ENCODE data around the gene NEURL1B. TPM values are rescaled to one million over a fixed set of nuclear protein-coding genes. Genes with fewer than 3 reads are reported as not detected.

The NEURL1B gene
- polyA plus RNA-seq, 1 donor (not counting 4 experiments of a cell fraction or from before 2014, with no cell fraction given): 0.43 TPM

GRCh38 chr5:172626031-172626581, 15.0 kb upstream of the NEURL1B start:
- no peak for TF ChIP-seq CTCF (optimal IDR thresholded peaks at IDR 0.05 in 1 of 3, IDR thresholded peaks at IDR 0.05 in 1 of 3, conservative IDR thresholded peaks at IDR 0.05 in 1 of 3; ENCODE audit: extremely low read depth in 1 of 3, insufficient read depth in 2 of 3, low read length in 3 of 3)
- TF ChIP-seq EZH2 (IDR thresholded peaks at IDR 0.05; ENCODE audit: low read length): no peak
- H3K27me3 ChIP-seq (ENCODE audit: control insufficient read depth, extremely low read depth, insufficient read depth, low read length): peaks cover 4% of the 10 kb centered on the region

GRCh38 chr5:172630082-172630481, 11.0 kb upstream of the NEURL1B start:
- no peaks in the 10 kb centered on the region for H3K9me3 ChIP-seq (ENCODE audit: control insufficient read depth, low read depth, low read length)
- no peaks in the 10 kb centered on the region for H3K9me1 ChIP-seq (ENCODE audit: control insufficient read depth, extremely low read depth, insufficient read depth, low read length)
- H4K20me1 ChIP-seq (ENCODE audit: control insufficient read depth, extremely low read depth, insufficient read depth, low read length): no peaks in the 10 kb centered on the region
- H3K4me3 ChIP-seq (ENCODE audit: control insufficient read depth in 2 of 3, extremely low read depth in 1 of 3, insufficient read depth in 2 of 3, low read depth in 1 of 3, low read length in 3 of 3): no peak overlapping the region
- H3K4me1 ChIP-seq (ENCODE audit: control insufficient read depth, extremely low read depth, insufficient read depth, low read length): no peaks in the 10 kb centered on the region
- FAIRE-seq (no peak), DNase-seq (ENCODE audit: low read depth, low spot score) (no peak)
- no peak overlapping the region for H2AFZ ChIP-seq (ENCODE audit: control insufficient read depth, low read length)
- H3K27me3 ChIP-seq (ENCODE audit: control insufficient read depth, extremely low read depth, insufficient read depth, low read length): peaks cover 5% of the 10 kb centered on the region
- dilution Hi-C loops (cut with MboI; ENCODE audit: extremely low pct_ligation_motif_present, low sequenced_read_pairs): no loop called here
- H3K4me2 ChIP-seq (ENCODE audit: control insufficient read depth, extremely low read depth, insufficient read depth, low read depth, low read length): no peak overlapping the region
- no peak overlapping the region for H3K9ac ChIP-seq (ENCODE audit: control insufficient read depth, extremely low read depth, insufficient read depth, low read length)
- H3K36me3 ChIP-seq (ENCODE audit: control insufficient read depth in 2 of 2, extremely low read depth in 1 of 2, insufficient read depth in 2 of 2, low read length in 2 of 2): no peaks in the 10 kb centered on the region
- no peak for TF ChIP-seq CTCF (optimal IDR thresholded peaks at IDR 0.05 in 1 of 3, IDR thresholded peaks at IDR 0.05 in 1 of 3, conservative IDR thresholded peaks at IDR 0.05 in 1 of 3; ENCODE audit: extremely low read depth in 1 of 3, insufficient read depth in 2 of 3, low read length in 3 of 3)
- TF ChIP-seq EZH2 (IDR thresholded peaks at IDR 0.05; ENCODE audit: low read length): no peak
- H3K27ac ChIP-seq (ENCODE audit: control insufficient read depth, insufficient read depth, low read length): no peak overlapping the region
- H3K79me2 ChIP-seq (ENCODE audit: control insufficient read depth, insufficient read depth, low read length): no peaks in the 10 kb centered on the region

More at GRCh38 chr5:172626031-172626581, 15.0 kb upstream of the NEURL1B start:
- Histone ChIP-seq H3K4me3 (ENCODE audit: control insufficient read depth in 2 of 3, extremely low read depth in 1 of 3, insufficient read depth in 2 of 3, low read depth in 1 of 3, low read length in 3 of 3) (no peak overlapping the region), H3K9me3 (ENCODE audit: control insufficient read depth, low read depth, low read length) (no peaks in the 10 kb centered on the region), H3K27ac (ENCODE audit: control insufficient read depth, insufficient read depth, low read length) (no peak overlapping the region), H3K79me2 (ENCODE audit: control insufficient read depth, insufficient read depth, low read length) (no peaks in the 10 kb centered on the region), H4K20me1 (ENCODE audit: control insufficient read depth, extremely low read depth, insufficient read depth, low read length) (no peaks in the 10 kb centered on the region), H3K9ac (ENCODE audit: control insufficient read depth, extremely low read depth, insufficient read depth, low read length) (no peak overlapping the region), H3K36me3 (ENCODE audit: control insufficient read depth in 2 of 2, extremely low read depth in 1 of 2, insufficient read depth in 2 of 2, low read length in 2 of 2) (no peaks in the 10 kb centered on the region), H2AFZ (ENCODE audit: control insufficient read depth, low read length) (no peak overlapping the region), H3K4me1 (ENCODE audit: control insufficient read depth, extremely low read depth, insufficient read depth, low read length) (no peaks in the 10 kb centered on the region), H3K9me1 (ENCODE audit: control insufficient read depth, extremely low read depth, insufficient read depth, low read length) (no peaks in the 10 kb centered on the region), H3K4me2 (ENCODE audit: control insufficient read depth, extremely low read depth, insufficient read depth, low read depth, low read length) (no peak overlapping the region)
- FAIRE-seq: no peak
- dilution Hi-C loops (cut with MboI; ENCODE audit: extremely low pct_ligation_motif_present, low sequenced_read_pairs): no loop called here
- no peak for DNase-seq (ENCODE audit: low read depth, low spot score)

Measured in keratinocyte (primary cell).